Measurements from ENCODE around the gene RASAL2.

- TF ChIP-seq CTCF (IDR thresholded peaks at IDR 0.05) = no peak
- no peak for TF ChIP-seq POLR2A (IDR thresholded peaks at IDR 0.05)
These were observed 383.9 kb downstream of the RASAL2 start for GRCh38 chr1:178477841-178478240.

Measured in suprapubic skin (tissue), 3 donors.